Ovary (tissue), 9 donors: ENCODE results near the gene ATP8B4. TPM values are rescaled to one million over a fixed set of nuclear protein-coding genes. Genes with fewer than 3 reads are reported as not detected.
"Not testable (repeated sequence)": the region's sequence is repeated elsewhere in the genome, so short reads cannot be mapped to it uniquely, and the experiment has no call there.

Source experiments
- DNase-seq, 5 donors: peaks; one replicate each; pipeline ENCODE4 v3.0.0-alpha.2; 2019 to 2020
- H3K27ac ChIP-seq, 2 donors: fragments of 200-600 bp; one replicate each; pipeline versions ENCODE4 v1.5.1 to v1.8.0; 2019 to 2022
- H3K27me3 ChIP-seq: fragments of 200-600 bp; one replicate; pipeline ENCODE4 v1.8.0; 2022
- H3K36me3 ChIP-seq: fragments of 200-600 bp; sonication (generic); one replicate; pipeline ENCODE4 v1.5.1; 2019
- H3K4me1 ChIP-seq: one replicate; pipeline ENCODE4 v1.8.1; 2013; ENCODE audit warnings: mild to moderate bottlenecking, moderate library complexity; ENCODE audit not compliant: insufficient read depth
- H3K4me3 ChIP-seq: fragments of 200-600 bp; sonication (generic); one replicate; pipeline ENCODE4 v1.5.1; 2017
- H3K9me3 ChIP-seq, 2 donors: fragments of 200-600 bp in 1 of 2; sonication (generic) in 1 of 2; one replicate each; pipeline versions ENCODE4 v1.5.1 to v1.8.1; 2013 to 2019; ENCODE audit warnings: mild to moderate bottlenecking in 1 of 2, moderate library complexity in 1 of 2
- EP300 ChIP-seq: sonication (generic); formaldehyde crosslinking; IDR thresholded peaks from one replicate; pipeline ENCODE4 v1.6.1; 2017; ENCODE audit warnings: antibody characterized with exemption
- POLR2A ChIP-seq: fragments of 450-650 bp; IDR thresholded peaks from one replicate; pipeline ENCODE4 v1.6.1; 2017; ENCODE audit warnings: antibody characterized with exemption, mild to moderate bottlenecking, moderate library complexity
- WGBS, 3 donors: extraction: QIAGEN DNeasy Blood & Tissue Kit in 1 of 3; methylation state at CpG; one replicate each; pipeline versions ENCODE4 v1.1.5 to v1.1.7; 2013 to 2017; 5-methylcytosine and 5-hydroxymethylcytosine counted together
- intact Hi-C, 4 donors: fragments of 100-400 bp; cut with DNase I; formaldehyde crosslinking; loops; one replicate each; pipeline versions ENCODE4 v1.11.0 to v1.15.1; 2022 to 2023
- polyA plus RNA-seq, 2 donors: library from polyadenylated mRNA; stranded (reverse); fragments of 200-250 nt in 1 of 2; fragments of 350-450 nt in 1 of 2; fragmentation: Illumina TruSeq in 1 of 2; extraction: RNeasy Lipid Tissue Mini Kit (QIAGEN cat#74804) in 1 of 2; gene quantifications; one replicate each; pipeline ENCODE4 v1.2.3, GENCODE V29; 2013 to 2014
- total RNA-seq, 7 donors: library from RNA; depleted of rRNA in 2 of 7; stranded (reverse); fragments of >200 nt in 2 of 7; fragmentation: NEBNext Ultra II Directional in 3 of 7; extraction: Animal tissue kit (Norgen Biotek cat#: 25700) in 3 of 7; gene quantifications; one replicate each; pipeline versions ENCODE4 v1.1.0 to v1.2.4, GENCODE V29; 2016 to 2023
- TF ChIP-seq, protein P1 (sequence below), 3 donors: fragments of 450-650 bp in 2 of 3; fragments of 200-600 bp in 1 of 3; IDR thresholded peaks; one replicate each; pipeline versions ENCODE4 v1.5.1 to v1.8.0; 2016 to 2022; ENCODE audit warnings: antibody characterized with exemption in 3 of 3, mild to moderate bottlenecking in 1 of 3
- donor health status: DM: no; HTN: no; CAD: no; lungs with moderate emphysema.
- donor health status: DM: no; HTN: no; CAD: no.
- donor health status: Bipolar disorder and iron deficiency.
- donor health status: DM: yes; HTN: yes; CAD: no.
- donor health status: DM: no; HTN: no; CAD: no.
- donor health status: DM: yes; HTN: yes; CAD: no.

The ATP8B4 gene
- total and polyA plus RNA-seq, 9 donors: 3.7 to 14.4 (median 7.1) TPM

- Histone ChIP-seq H3K4me1 (no peaks in the 10 kb centered on the region), H3K36me3 (no peaks in the 10 kb centered on the region), H3K27ac (no peak overlapping the region), H3K9me3 (no peaks in the 10 kb centered on the region), H3K4me3 (no peak overlapping the region), H3K27me3 (no peaks in the 10 kb centered on the region)
- no peak for DNase-seq
- no peak for TF ChIP-seq EP300
- TF ChIP-seq, protein P1, sequence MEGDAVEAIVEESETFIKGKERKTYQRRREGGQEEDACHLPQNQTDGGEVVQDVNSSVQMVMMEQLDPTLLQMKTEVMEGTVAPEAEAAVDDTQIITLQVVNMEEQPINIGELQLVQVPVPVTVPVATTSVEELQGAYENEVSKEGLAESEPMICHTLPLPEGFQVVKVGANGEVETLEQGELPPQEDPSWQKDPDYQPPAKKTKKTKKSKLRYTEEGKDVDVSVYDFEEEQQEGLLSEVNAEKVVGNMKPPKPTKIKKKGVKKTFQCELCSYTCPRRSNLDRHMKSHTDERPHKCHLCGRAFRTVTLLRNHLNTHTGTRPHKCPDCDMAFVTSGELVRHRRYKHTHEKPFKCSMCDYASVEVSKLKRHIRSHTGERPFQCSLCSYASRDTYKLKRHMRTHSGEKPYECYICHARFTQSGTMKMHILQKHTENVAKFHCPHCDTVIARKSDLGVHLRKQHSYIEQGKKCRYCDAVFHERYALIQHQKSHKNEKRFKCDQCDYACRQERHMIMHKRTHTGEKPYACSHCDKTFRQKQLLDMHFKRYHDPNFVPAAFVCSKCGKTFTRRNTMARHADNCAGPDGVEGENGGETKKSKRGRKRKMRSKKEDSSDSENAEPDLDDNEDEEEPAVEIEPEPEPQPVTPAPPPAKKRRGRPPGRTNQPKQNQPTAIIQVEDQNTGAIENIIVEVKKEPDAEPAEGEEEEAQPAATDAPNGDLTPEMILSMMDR (IDR thresholded peaks at IDR 0.05): no peak
- no peak for TF ChIP-seq POLR2A
- 64 to 69% (median 68%) methylated on average over 8 of the region's 8 CpGs for WGBS, 3 donors
- intact Hi-C loops: no loop called here
These were observed 22.9 kb downstream of the ATP8B4 start for GRCh38 chr15:50095938-50096821.

DNA sequence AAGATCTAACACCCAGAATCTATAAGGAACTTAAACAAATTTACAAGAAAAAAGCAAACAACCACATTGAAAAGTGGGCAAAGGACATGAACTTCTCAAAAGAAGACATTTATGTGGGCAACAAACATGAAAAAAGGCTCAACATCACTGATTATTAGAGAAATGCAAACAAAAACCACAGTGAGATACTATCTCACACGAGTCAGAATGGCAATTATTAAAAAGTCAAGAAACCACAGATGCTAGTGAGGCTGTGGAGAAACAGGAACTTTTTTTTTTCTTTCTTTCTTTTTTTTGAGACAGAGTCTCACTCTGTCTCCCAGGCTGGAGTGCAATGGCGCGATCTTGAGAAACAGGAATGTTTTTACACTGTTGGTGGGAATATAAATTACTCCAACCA is 29.6 kb downstream of the ATP8B4 start:
- H3K27me3 ChIP-seq, DNase-seq, H3K36me3 ChIP-seq, intact Hi-C loops, H3K4me3 ChIP-seq, H3K4me1 ChIP-seq, H3K27ac ChIP-seq, H3K9me3 ChIP-seq: not testable (repeated sequence)
- whole genome bisulfite sequencing, 3 donors: 76 to 91% (median 85%) methylated on average over 3 of the region's 3 CpGs

- Histone ChIP-seq H3K36me3 (no peaks in the 10 kb centered on the region), H3K27ac (no peak overlapping the region), H3K4me3 (no peak overlapping the region), H3K4me1 (no peaks in the 10 kb centered on the region), H3K27me3 (no peaks in the 10 kb centered on the region), H3K9me3 (no peaks in the 10 kb centered on the region)
- DNase-seq: no peak
- TF ChIP-seq, protein P1 (IDR thresholded peaks at IDR 0.05): no peak
- no peak for TF ChIP-seq POLR2A
- no peak for TF ChIP-seq EP300
- 59 to 79% (median 60%) methylated on average over 2 of the region's 2 CpGs for WGBS, 3 donors
- intact Hi-C loops: no loop called here
These were observed 34.1 kb downstream of the ATP8B4 start for GRCh38 chr15:50084932-50085331.

- Histone ChIP-seq H3K9me3 (no peaks in the 10 kb centered on the region), H3K4me1 (no peaks in the 10 kb centered on the region), H3K4me3 (no peak overlapping the region), H3K36me3 (no peaks in the 10 kb centered on the region), H3K27me3 (no peaks in the 10 kb centered on the region), H3K27ac (no peak overlapping the region)
- WGBS, 3 donors: 60 to 64% (median 64%) methylated on average over 4 of the region's 4 CpGs
- TF ChIP-seq POLR2A (no peak), EP300 (no peak)
- TF ChIP-seq, protein P1 (IDR thresholded peaks at IDR 0.05): no peak
- no peak for DNase-seq
- intact Hi-C loops: no loop called here
These were observed 35.5 kb downstream of the ATP8B4 start for GRCh38 chr15:50083424-50084025.

- no peak for TF ChIP-seq POLR2A
- TF ChIP-seq, protein P1 (IDR thresholded peaks at IDR 0.05): no peak
- TF ChIP-seq EP300: no peak
- Histone ChIP-seq H3K36me3 (no peaks in the 10 kb centered on the region), H3K4me3 (no peak overlapping the region), H3K27ac (no peak overlapping the region), H3K27me3 (no peaks in the 10 kb centered on the region), H3K4me1 (no peaks in the 10 kb centered on the region), H3K9me3 (no peaks in the 10 kb centered on the region)
- DNase-seq: no peak
- intact Hi-C loops: no loop called here
- 47 to 73% (median 50%) methylated on average over 2 of the region's 2 CpGs for WGBS, 3 donors
These were observed 37.0 kb downstream of the ATP8B4 start for GRCh38 chr15:50082066-50082465.
